ENCODE results near the gene GAB2.

GRCh38 chr11:78371221-78371891, 46.3 kb downstream of the GAB2 start:
- TF ChIP-seq, protein P1, sequence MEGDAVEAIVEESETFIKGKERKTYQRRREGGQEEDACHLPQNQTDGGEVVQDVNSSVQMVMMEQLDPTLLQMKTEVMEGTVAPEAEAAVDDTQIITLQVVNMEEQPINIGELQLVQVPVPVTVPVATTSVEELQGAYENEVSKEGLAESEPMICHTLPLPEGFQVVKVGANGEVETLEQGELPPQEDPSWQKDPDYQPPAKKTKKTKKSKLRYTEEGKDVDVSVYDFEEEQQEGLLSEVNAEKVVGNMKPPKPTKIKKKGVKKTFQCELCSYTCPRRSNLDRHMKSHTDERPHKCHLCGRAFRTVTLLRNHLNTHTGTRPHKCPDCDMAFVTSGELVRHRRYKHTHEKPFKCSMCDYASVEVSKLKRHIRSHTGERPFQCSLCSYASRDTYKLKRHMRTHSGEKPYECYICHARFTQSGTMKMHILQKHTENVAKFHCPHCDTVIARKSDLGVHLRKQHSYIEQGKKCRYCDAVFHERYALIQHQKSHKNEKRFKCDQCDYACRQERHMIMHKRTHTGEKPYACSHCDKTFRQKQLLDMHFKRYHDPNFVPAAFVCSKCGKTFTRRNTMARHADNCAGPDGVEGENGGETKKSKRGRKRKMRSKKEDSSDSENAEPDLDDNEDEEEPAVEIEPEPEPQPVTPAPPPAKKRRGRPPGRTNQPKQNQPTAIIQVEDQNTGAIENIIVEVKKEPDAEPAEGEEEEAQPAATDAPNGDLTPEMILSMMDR (tag by site-specific recombination; IDR thresholded peaks at IDR 0.05): no peak
- TF ChIP-seq ZNF23 (tag by site-specific recombination; IDR thresholded peaks at IDR 0.05; ENCODE audit: borderline replicate concordance): no peak
- TF ChIP-seq, protein P2, sequence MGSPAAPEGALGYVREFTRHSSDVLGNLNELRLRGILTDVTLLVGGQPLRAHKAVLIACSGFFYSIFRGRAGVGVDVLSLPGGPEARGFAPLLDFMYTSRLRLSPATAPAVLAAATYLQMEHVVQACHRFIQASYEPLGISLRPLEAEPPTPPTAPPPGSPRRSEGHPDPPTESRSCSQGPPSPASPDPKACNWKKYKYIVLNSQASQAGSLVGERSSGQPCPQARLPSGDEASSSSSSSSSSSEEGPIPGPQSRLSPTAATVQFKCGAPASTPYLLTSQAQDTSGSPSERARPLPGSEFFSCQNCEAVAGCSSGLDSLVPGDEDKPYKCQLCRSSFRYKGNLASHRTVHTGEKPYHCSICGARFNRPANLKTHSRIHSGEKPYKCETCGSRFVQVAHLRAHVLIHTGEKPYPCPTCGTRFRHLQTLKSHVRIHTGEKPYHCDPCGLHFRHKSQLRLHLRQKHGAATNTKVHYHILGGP (tag by site-specific recombination; IDR thresholded peaks at IDR 0.05): no peak
- no peak for TF ChIP-seq ZNF121 (tag by site-specific recombination; IDR thresholded peaks at IDR 0.05)
